GM10847 (cell line): Measurements from ENCODE around the gene DUSP10.

Experiments
- POLR2A ChIP-seq: IDR thresholded peaks from 2 replicates; pipeline ENCODE4 v1.6.1; 2011; ENCODE audit not compliant: insufficient read length; ENCODE audit errors: extremely low read depth

DUSP10 gene

DNA sequence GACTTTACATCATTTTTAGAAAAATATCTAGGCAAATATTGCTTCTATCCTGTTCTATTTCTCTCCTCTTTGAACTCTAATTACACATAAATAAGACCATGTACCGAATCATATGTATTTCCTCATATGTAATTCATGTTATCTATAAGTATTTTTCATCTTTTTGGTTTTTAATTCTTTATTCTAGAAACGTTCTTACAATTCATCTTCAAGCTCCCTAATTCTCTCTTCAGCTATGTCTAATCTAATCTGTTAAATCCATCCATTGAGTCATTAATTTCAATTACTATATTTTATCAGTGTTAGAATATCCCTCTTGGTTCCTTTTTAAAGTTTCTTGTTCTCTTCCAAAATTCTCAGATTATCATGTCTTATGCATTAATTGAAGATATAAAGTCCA, 61.8 kb downstream of the DUSP10 start:
- TF ChIP-seq POLR2A: no peak

DNA sequence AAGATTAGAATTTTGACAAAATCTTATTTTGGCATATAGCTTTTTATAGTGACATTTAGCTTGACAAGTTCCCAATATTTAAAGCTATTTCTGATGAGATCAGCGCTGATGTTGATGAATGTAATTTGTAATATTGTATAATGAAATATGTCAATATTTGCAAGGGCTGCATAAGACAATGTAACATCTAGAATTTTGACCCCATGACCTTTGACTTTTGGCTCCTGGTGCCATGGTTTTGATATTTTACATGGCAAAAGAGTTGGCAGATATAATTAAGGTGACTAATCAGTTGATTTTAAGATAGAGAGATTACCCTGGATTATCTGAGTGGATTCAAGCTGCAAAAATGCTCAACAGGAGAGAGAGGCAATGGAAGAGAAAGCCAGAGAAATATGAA, 63.9 kb downstream of the DUSP10 start:
- TF ChIP-seq POLR2A: no peak

DNA sequence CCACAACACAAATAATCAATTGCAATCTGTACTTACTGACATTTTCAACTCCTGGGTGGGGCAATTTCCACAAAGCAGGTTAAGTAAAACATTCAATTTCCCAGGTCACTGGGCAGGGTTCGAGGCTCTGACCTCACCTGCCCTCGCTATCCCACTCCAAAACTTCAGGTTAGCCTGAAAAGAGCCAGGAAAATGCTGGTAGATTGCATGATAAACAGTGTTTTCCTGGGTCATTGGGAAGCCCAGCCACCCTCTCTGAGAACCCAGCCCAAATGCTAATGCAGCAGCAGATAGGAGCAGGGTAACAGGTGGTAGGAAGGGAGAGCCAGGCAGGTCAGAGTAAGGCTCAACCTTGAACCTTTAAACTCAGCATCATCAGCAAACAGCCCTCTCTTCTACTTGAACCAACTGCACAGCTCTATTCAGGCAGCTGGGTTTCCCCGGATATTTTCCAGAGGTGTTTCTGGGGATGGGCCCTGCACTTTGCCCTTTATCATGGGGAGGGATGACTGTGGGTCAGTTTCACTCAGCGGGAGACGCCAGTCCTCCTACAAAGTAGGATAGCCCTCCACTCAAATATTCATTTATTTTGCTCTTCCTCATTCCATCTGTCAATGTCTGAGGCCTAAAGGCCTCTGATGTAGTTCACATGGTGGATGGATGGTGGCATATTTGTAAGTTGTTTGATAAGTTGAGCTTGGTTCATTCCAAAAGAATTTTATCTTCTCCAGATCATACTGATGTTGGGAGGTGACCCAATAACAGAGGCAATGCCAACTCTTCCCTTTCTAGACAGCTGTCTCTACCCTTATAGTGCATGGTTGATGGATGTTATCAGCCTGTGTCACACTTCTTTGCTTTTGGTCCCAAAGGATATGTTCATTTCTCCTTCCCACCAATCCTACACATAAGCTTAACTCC, 65.7 kb downstream of the DUSP10 start:
- TF ChIP-seq POLR2A: no peak

DNA sequence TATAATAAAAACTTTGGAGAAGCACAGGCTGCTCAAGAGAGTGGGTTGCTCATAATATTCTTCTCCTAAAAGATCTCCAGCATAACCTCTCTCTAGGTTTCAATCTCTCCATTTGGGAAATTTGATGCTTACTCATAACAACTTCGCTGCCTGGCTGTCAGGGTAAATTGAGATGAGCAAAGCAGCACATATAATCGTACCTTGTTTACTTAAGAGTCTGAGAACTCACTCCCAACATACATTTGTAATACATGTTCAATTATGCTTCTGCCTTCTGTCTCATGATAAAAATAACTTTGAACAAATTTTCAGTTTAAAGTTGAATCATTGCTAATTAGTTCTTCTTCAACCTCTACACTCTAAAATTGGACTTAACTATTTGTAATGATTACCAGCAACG, 68.9 kb downstream of the DUSP10 start:
- no peak for TF ChIP-seq POLR2A

DNA sequence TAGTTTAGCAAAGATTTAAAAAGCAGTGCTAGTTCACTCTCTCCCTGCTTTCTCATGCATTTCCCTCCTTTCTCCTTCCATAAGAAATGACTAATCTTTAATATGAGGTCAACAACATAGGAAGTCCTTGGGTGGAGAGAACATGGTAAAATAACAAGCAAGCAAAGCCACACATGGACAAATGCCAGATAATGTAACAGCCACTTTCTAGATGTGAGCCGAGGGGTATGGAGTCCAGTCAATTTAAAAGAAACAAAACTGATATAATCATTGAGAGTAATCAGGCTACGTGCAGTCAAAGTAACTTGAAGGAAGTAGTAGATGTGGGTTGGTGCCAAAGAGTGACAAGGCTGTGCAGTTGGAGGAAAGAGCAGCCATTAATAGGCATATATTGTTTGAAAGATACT, 69.6 kb downstream of the DUSP10 start:
- no peak for TF ChIP-seq POLR2A

DNA sequence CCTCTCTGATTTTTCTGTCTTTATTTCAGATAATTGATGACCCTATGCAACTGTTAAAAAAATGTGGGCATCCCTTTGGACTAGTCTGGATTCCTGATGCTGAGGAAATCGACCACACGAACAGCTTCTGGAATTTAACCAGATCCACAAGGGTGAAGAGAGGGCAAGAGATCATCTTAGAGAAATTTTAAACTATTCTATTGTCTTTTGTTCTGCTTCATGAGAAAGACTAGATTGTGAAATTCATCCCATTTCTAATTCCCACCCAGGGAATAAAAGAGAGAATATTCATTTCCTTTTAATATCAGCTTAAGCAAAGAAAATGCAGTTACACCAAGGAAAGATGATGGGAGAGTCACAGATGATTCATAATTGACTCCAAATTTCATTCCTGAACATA, 71.8 kb downstream of the DUSP10 start:
- no peak for TF ChIP-seq POLR2A

DNA sequence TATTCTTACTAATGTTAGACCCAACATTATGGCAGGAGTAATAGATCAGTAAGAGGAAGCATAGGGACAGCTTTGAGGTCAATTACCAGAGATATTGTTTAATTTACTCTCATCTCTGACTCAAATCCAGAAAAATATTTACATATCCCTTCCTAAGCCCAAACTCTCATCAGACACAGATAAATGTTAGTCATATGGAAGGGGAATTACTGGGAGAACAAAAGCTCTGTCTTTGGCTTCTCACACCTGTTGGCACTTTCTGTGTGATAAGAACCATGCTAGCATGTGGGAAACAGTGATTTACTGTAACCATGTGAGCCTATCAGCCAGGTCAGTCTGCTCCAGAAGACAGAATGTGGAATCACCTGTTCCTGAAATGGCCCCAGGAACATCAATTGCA, 72.4 kb downstream of the DUSP10 start:
- TF ChIP-seq POLR2A: no peak

DNA sequence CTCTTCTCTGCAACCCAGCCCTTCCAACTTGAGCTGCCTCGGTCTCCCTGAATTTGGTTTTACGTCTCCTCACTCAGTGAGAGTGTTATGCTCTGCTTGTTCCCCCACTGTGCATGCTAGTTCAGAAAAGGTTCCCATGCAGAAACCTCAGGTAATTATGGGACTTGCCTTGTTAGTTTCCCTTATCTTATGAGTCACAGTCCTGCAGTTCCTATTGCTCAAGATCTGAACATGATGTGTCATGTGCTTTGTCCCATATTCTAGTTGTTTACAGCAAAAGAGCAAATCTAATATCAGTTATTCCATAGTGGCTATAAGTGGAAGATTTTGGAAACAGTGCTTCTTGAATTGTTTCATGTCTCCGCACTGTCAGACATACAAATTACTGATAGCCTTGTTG, 74.4 kb downstream of the DUSP10 start:
- TF ChIP-seq POLR2A: no peak

DNA sequence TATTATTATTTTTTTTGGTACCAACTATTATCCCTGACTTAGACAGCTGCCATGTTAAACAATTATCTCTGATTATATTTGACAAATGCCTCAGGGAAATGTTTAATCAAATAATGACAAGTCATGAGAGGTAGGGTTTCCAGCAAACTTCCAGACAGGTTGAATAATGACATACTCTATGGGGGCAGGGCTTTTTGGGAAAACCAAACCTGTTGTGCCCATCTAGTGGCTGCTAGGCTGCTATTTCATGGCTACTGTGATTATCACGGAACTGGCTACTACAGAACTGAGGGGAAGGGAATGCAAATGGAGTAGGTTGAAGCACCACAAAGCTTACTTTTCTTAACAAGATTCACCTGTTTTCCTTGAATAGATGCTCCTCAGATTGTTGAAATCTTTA, 77.6 kb downstream of the DUSP10 start:
- TF ChIP-seq POLR2A: no peak

DNA sequence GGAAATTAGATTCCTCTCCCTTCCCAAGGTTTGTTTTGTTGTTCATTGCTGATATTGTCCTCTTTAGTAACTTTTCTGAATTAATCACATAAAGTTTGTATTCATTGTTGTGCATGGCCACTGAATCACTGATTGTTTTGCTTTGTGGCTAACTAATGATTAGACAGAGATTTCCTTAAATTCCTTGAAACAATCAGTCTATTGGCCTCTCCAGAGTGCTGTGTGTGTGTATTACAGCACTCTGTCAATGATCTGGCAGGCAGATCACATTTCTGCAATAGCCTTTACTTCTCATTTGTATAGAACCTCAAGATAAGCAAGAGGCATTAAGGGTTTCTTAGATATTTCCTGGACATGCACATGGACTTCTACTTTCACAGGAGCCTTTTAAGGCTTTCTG, 78.6 kb downstream of the DUSP10 start:
- TF ChIP-seq POLR2A: no peak

DNA sequence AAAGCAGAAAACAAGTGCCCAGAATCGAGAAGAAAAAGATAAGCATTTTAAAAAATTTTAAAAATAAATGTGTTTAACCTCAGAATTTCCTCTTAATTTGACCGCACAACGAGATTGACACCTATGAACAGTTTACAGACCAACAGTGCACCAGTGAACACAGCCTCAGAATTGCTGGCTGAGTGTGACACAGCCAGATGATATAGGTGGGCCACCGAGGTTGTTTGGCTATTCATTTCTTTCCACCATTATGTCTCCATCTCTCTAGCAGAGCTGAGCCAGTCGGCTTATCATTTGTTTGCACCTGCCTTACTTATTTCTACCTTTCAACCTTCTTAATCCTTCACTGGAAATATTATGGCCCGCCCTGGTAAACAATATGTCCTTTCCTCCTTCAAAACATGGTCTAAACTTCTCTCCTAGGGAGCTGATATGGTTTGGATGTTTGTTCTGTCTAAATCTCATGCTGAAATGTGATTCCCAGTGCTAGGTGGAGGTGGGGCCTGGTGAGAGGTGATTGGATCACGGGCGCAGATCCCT, 86.1 kb downstream of the DUSP10 start:
- TF ChIP-seq POLR2A: no peak
